ENCODE data around the gene CCL18. TPM values are rescaled to one million over a fixed set of nuclear protein-coding genes. Genes with fewer than 3 reads are reported as not detected.

The CCL18 gene
- total and polyA plus RNA-seq, 2 of the 4 experiments (the other 2 are of a cell fraction) = not detected

- Histone ChIP-seq H2BK5ac (ENCODE audit: low read depth, low read length, poor library complexity, severe bottlenecking) (no peak overlapping the region), H4K91ac (ENCODE audit: insufficient read depth, low read depth, low read length) (no peak overlapping the region), H3K4me3 (ENCODE audit: insufficient read depth, low read depth, low read length) (no peak overlapping the region), H4K20me1 (ENCODE audit: insufficient read depth, low read length) (no peaks in the 10 kb centered on the region), H2BK20ac (ENCODE audit: low read depth, low read length) (no peak overlapping the region), H2AFZ (replicated peaks; ENCODE audit: low read length, poor library complexity) (no peak overlapping the region), H3K79me1 (ENCODE audit: low read depth in 1 of 2, low read length in 2 of 2) (no peaks in the 10 kb centered on the region), H3K4me1 (ENCODE audit: control insufficient read depth, insufficient read depth, low read length) (no peaks in the 10 kb centered on the region), H3K4ac (ENCODE audit: low read depth, low read length) (no peak overlapping the region), H3K27me3 (ENCODE audit: control insufficient read depth, insufficient read depth, low read length) (no peaks in the 10 kb centered on the region), H3K9ac (ENCODE audit: low read depth, low read length) (no peak overlapping the region), H3K27ac (ENCODE audit: insufficient read depth, low read length) (no peak overlapping the region), H4K8ac (ENCODE audit: low read depth in 2 of 2, low read length in 2 of 2) (no peak overlapping the region), H3K4me2 (ENCODE audit: low read depth, low read length) (no peak overlapping the region), H3K18ac (ENCODE audit: low read depth, low read length) (no peak overlapping the region), H2AK9ac (replicated peaks; ENCODE audit: low read depth, low read length, poor library complexity) (no peak overlapping the region), H3K14ac (replicated peaks; ENCODE audit: low read depth, low read length) (no peak overlapping the region), H3K56ac (ENCODE audit: extremely low read depth, insufficient read depth, low read length) (no peak overlapping the region), H3K23ac (ENCODE audit: low read depth, low read length) (no peak overlapping the region), H2AK5ac (ENCODE audit: low read depth, low read length) (no peak overlapping the region), H2BK120ac (ENCODE audit: low read depth, low read length) (no peak overlapping the region), H2BK15ac (ENCODE audit: low read depth, low read length) (no peak overlapping the region), H3K9me3 (ENCODE audit: control insufficient read depth, insufficient read depth, low read length) (no peaks in the 10 kb centered on the region), H4K5ac (ENCODE audit: low read depth, low read length) (no peak overlapping the region), H3K9me1 (ENCODE audit: insufficient read depth, low read length) (no peaks in the 10 kb centered on the region), H3K36me3 (ENCODE audit: control insufficient read depth, insufficient read depth, low read length) (no peaks in the 10 kb centered on the region)
- POLR2A ChIA-PET (ENCODE audit: unreplicated experiment) = no interaction called here
- in situ Hi-C loops (cut with MboI; ENCODE audit: low sequenced_read_pairs) (no loop called here), dilution Hi-C loops (cut with HindIII; ENCODE audit: low sequenced_read_pairs, unreplicated experiment) (no loop called here), intact Hi-C loops (cut with micrococcal nuclease) (loop anchor here (10.0 kb wide), 1 partner anchor 76 kb away; no protein-coding TSS in a partner anchor)
- TF ChIP-seq ELK1 (IDR thresholded peaks at IDR 0.05; ENCODE audit: borderline replicate concordance, low read depth, low read length) (no peak), SMC3 (IDR thresholded peaks at IDR 0.05; ENCODE audit: low read depth, low read length) (no peak), MXI1 (IDR thresholded peaks at IDR 0.05; ENCODE audit: borderline replicate concordance, low read depth, low read length) (no peak), FOS (IDR thresholded peaks at IDR 0.05; ENCODE audit: low read depth, low read length) (no peak), MAFK (IDR thresholded peaks at IDR 0.05; ENCODE audit: low read depth, low read length) (no peak), RAD21 (IDR thresholded peaks at IDR 0.05; ENCODE audit: low read length) (no peak), BHLHE40 (IDR thresholded peaks at IDR 0.05; ENCODE audit: low read depth, low read length) (no peak), CEBPB (IDR thresholded peaks at IDR 0.05; ENCODE audit: low read depth, low read length) (no peak), CHD1 (IDR thresholded peaks at IDR 0.05; ENCODE audit: low read depth, low read length) (no peak), RFX5 (IDR thresholded peaks at IDR 0.05; ENCODE audit: low read depth, low read length) (no peak), NFE2L2 (IDR thresholded peaks at IDR 0.05; ENCODE audit: low read depth, low read length) (no peak), POLR2A (IDR thresholded peaks at IDR 0.05; ENCODE audit: low read depth, low read length) (no peak), RCOR1 (IDR thresholded peaks at IDR 0.05; ENCODE audit: insufficient replicate concordance, low read length) (no peak), CTCF (conservative IDR thresholded peaks at IDR 0.05; ENCODE audit: low read depth, low read length) (no peak), USF2 (IDR thresholded peaks at IDR 0.05; ENCODE audit: low read depth, low read length) (no peak)
- no TSS peak for BruUV-seq (replicated peaks)
- DNase-seq (no peak), ATAC-seq (ENCODE audit: low read depth) (no peak)
- no CpG with 5 or more reads among the region's 3 CpGs for WGBS, 2 experiments (ENCODE audit: extremely low coverage in 2 of 2, insufficient read length in 1 of 2)
- CTCF ChIA-PET = interaction anchor here (0.6 kb wide), 1 partner anchor 70 kb away, joined by 6 read pairs; no protein-coding TSS in a partner anchor
These were observed 4.5 kb downstream of the CCL18 start for GRCh38 chr17:36068524-36068923.
